COLO668 (cell line): ENCODE measurements around the gene CAPN13.
"Not testable (repeated sequence)": the region's sequence is repeated elsewhere in the genome, so short reads cannot be mapped to it uniquely, and the experiment has no call there.

Experiments used
- DNase-seq: peaks from one replicate; lab custom pipeline; 2025; ENCODE audit not compliant: unreplicated experiment; lab: John Stamatoyannopoulos, UW

CAPN13 gene

DNA sequence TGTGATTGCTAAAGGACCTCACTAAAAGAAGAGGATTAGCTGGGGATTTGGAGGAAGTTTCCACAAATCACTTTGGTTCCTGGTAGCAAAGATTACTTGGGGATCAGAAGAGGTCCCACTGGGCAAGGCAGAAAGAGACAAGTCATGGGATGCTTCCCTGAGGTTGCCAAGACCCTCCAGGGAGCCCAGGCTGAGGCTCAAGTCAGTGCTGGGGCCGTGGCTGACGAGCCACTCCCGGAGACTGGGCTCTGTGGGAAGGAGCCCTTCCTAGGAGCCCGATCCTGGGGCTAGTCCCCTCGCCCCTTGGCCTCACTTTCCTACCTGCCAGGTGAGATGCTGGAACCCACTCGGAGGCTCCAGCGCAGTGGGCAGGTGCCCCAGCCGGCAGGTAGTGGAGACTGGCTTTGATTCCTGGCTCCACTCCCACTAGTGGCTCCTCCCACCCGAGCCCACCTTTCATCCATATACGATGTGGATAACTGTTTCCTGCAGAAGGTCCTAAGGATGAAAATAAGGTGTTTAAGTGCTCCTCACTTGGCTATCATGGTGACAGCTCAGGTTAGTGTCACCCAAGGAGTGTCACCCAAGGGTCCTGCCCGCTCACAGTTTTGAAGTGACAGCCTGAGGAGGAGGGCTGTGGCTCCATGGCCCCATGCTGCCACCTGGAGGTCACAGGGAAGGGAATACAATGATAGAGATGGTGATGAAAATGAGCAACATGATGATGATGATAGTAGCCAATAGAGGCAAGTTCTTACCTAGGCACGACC, 100.5 kb downstream of the CAPN13 start:
- peak; percentile 64 for DNase-seq

DNA sequence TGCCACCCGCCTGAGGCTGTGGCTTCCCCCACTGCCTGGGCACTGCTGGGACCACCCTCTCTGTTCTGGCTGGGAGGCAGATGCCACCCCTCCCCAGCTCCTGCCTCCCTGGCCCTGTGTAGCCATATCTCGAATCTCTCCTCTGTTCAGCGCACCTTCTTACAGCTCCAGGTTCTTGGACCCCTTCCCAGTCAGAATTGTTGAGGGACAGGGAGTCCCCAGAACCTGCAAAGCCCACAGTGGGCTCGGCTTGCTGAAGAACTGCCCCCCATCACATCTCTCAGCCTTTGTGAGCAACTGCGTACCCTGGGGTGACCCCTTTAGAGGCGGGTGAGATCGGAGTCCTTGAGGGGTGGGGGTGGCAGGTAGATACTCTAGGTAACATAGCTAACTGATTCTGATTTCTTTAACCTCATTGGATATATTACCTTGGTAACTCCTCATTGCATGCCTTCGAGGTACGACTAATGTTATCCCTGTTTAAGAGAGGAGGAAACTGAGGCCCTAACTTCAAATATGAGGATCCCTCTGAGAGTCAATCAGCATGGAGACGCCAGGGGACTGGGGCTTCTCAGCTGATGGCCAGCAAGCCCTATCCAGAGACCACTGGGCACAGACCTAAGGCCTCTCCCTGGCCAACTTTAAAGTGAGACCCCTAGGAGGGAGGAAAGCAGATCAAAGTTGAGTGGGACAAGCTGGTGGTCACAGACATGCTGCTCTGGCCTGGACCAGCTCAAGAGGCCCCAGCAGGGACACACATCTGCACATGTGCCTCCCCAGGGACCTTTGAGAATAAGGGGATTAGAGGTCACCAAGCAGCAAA, 101.3 kb downstream of the CAPN13 start:
- DNase-seq: no peak

DNA sequence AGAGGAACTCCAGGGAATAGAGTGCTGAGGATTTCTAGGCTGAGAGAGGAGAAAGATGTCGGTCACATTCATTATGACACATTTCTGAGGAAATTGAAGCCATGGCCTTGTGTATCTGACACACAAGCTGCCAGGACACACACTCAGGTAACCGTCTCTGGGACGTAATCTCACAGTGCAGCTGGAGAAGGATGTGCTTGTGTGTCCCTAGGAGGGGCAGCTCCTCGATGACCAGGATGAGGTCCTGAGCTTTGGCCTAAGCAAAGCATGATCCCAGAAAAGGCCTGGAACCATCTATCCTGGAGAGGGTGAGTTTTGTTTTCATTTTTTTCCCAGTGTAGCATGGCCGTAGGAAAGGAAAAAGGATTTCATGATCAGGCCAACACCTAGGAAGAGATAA, 102.2 kb downstream of the CAPN13 start:
- DNase-seq: no peak

DNA sequence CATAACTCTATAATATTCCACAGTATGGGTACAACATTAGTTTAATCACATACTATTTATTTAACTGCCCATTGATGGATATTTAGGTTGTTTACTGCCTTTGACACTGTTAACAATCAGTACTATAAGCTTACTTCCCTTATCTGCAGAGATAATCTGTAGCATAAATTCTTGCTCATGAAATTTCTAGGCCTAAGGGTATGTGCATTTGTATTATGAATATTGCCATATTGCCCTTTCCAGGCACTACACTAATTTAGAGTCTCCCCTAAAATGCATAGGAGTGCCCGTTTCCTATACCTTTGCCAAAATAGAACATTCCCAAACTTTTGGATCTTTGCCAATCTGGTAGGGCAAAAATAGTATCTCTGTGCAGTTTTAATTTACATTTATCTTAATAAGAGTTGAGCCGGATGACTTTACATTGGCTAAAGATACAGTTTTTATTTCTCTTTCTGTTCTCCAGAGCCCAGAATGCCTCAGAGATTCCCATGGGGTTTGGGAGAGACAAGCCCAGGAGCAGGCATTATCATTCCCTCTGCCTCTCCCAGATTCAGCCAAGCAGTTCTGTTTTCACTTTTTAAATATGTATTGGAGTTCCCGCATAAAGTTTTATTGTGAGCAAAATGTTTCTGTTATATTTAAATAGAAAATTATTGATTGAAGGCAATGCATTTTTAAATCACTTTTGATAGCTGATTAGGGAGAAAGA, 102.8 kb downstream of the CAPN13 start:
- no peak for DNase-seq

DNA sequence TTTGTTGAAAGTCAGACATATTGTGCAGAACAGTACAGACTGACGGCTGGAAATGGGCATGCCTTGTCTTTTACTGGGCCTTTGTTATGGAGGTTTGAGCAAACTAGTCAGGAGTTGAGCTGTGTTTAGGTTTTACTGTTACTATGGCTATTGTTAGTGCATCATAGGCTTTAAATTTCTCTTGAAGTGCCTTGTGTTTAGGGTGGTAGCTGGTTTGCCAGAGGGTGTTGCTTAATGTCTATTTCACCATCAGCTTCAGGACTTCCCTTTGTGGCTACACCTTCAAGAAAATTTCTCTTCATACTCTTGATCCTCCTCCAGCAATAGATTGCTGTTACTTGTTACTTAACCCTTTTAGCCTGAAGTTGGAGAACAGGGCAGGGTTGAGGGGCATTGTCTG, 104.6 kb downstream of the CAPN13 start:
- DNase-seq: no peak

- DNase-seq: no peak
These were observed 105.5 kb downstream of the CAPN13 start for GRCh38 chr2:30701782-30702181.

DNA sequence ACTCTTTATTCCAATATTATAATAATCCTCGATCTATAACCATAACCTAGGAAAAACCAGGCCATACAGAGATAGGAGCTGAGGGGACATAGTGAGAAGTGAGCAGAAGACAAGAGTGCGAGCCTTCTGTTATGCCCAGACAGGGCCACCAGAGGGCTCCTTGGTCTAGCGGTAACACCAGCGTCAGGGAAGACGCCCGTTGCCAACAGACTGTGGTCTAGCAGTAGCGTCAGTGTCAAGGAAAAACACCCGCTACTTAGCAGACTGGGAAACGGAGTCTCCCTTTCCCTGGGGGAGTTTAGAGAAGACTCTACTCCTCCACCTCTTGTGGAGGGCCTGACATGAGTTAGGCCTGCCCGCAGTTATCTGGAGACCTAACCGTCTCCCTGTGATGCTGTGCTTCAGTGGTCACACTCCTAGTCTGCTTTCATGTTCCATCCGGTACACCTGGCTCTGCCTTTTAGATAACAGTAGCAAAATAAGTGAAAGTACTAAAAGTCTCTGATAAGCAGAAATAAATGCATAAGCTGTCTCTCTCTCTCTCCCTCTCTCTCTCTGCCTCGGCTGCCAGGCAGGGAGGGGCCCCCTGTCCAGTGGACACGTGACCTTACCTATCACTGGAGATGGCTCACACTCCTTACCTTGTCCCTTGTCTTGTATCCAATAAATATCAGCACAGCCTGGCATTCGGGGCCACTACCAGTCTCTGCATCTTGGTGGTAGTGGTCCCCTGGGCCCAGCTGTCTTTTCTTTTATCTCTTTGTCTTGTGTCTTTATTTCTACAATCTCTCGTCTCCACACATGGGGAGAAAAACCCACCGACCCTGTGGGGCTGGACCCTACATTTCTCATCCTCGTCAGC, 109.8 kb downstream of the CAPN13 start:
- not testable (repeated sequence) for DNase-seq

DNA sequence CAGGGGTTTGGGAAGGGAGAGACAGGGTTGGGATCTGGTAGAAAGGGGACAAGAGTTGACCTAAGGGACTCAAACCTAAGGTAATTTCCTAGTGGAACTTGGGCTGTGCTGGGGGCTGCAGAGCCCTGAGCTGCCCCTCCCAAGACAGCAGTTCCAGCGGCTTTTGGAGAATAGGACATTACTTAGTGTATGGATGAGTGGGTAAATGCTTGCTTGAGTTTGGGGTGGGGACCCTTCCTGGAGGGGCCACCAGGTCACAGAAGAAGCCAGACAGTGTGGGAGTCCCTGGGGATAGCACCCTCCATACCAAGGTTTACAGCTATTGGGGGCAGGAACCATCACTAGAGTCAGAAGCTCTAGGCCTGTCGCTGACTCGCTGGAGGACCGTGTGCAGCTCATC, 111.5 kb downstream of the CAPN13 start:
- no peak for DNase-seq

DNA sequence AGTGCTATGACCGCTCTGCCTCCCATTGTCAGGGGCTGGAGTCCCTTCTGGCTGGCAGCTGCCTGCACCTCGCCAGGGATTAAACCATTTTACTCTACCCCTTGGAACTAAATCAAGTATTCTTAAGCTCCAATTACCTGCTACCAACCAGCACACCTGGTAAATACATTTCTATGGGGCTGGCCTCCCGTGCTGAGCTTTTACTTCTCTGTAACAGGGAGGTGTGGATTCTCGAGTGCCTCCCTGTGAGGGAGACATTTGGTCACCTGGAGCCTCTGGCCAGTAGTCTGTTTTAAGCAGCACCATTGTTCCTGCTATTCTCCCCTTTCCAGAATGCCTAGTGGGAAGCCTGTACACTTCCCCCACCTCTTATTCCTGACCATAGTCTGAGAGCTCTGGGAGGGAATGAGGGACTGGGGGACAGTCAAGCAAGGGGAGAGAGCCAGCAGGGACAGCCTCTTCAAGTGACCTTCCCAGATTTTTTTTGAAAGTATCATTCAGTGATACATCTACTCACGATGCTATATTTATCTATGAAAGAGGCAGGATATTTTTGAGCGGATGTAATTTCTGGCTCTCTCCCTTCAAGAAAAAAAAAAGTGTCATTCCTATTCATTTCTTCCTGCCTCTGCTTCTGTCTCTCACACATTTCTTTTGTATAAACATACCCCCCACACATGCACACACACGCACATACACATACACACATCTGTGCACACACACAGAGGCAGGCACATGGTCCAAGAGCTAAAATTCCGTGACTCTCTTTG, 112.8 kb downstream of the CAPN13 start:
- DNase-seq: no peak

- DNase-seq: no peak
These were observed 113.4 kb downstream of the CAPN13 start for GRCh38 chr2:30693821-30694281.

DNA sequence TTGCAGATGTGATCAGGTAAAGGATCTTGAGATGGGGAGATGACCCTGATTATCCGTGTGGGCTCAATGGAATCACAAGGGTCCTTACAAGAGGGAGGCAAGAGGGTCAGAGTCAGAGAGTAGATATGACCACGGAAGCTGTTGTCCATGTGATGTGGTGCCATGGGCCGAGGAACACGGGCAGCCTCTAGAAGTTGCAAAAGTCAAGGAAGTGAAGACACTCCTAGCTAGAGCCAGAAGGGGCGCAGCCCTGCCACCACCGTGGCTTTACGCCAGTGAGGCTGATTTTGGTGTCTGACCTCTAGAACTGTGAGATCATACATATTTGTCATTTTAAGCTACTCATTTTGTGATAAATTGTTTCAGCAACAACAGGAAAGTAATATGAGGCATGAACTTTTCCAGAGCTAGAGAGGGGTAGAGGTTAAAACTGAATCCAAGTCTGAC, 114.4 kb downstream of the CAPN13 start:
- DNase-seq: no peak

DNA sequence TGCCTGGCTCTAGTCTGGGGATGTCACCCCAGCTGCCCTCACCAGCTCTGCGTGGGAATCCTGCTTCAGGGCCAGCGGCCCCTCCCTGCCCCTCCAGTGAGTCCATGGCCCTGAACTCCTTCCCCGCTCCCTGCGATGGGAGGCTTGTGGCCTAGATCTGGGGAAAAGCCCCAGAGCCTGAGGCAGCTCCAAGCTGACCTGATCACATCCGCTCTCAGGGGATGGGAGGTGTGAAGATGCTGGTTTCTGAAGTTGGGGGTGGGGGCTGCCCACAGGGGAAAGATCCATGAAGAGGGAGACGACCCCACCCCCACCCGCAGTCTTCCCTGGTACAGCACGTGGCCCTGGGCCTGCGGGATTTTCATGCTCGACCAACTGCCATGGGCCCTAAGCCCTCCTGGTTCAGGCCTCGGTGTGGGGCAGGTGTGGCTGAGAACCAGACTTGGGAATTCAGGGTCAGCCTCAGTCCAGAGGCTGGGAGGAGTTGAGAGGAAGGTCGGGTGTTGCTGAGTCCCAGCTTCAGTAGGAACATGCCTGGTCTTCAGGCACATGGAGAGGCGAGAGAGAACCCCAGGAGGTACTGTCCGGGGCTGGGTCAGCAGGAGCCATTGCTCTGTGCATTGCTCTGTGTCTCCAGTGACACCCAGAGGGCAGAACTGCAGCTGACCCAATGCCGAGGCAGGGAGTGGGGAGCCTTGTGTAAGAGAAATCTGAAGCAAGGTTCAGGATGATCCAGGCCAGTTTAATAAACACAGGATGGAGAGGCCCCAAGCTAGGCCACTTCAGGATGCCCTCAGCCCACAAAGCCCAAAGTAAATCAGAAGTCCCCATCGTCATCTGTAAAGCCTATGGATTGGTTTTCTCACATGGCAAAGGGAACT, 115.1 kb downstream of the CAPN13 start:
- peak; percentile 12 for DNase-seq

DNA sequence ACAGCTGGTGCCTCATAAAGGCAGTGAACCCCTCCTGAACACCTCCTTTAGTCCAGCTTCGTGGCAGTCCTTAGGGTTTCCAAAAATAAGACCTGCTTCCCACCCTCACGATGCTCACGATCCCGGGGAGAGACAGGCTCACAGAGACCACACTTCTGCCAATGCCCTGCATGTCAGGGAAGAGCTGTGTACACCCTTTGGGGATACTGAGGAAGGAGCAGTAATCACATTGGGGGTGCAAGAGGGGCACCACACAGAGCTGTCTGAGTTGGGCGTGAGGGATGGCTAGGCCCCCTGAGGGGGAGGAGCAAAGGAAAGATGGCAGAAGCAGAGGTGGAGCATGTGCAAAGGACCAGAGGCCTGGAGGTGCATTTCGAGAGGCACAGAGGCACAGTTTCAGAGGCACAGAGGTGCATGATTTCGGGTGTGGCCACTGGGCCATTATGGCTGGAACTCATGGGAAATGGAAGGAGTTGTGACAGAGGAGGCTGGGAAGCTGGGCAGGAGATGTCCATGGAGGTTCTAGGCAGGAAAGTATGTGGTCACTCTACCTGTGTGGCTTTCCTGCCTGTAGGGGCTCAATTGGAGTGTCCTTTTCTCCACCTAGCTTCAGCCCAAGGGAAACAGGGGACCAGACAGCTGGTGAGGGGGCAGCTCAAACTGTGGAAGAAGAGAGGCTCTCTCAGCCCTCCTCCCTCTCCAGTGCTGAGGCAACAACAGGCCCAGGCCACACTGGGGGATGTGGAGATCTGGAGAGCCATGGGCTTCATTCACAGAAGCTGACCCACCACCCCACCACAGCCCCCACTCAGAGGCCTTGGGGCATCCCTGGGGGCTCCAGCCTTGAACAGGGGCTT, 115.9 kb downstream of the CAPN13 start:
- DNase-seq: no peak

- DNase-seq: no peak
These were observed 117.1 kb downstream of the CAPN13 start for GRCh38 chr2:30690126-30690561.

GRCh38 chr2:30689496-30690125, 117.6 kb downstream of the CAPN13 start:
- DNase-seq: no peak

DNA sequence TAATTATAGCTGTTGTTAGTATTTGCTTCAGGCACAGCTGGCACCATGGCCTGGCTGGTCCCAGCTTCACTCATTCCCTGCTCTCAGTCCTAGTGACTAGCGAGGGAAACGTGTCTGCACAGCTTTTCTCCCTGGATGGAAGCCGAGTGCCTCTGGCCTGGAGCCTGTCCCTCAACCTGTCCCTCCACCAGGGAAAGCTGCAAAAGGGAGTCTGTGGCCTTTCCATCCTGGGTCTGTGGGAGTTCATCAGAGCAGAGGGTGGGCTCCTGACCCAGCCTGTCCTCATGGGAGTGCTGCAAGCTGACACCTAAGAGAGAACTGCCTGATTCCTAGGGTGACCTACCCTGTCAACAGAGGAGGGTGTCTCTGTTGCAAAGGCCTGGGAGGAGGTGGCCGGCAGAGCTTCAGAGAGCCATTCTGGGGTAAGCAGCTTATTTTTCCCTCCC, 118.3 kb downstream of the CAPN13 start:
- DNase-seq: no peak

DNA sequence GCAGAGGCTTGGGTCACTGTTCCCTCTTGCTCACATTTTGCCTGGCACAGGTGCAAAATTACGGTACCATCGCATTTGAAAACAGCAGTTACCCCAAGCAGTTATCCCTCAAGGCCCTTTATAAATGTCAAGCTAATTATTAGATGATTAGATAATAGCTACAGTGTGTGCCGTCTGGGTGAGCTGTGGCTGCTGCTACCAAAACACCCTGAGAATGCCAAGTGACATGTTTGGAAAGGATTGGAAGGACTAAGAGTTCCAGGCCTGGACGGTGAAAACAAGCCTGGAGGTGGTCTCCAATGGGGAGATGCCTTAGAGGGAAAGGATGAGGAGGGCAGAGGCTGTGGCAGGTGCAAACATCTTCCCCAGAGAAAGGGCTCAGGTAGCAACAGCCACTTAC, 120.6 kb downstream of the CAPN13 start:
- DNase-seq: no peak
